Fibroblast of the aortic adventitia (primary cell): ENCODE data around the gene ADAMTS14. TPM values are rescaled to one million over a fixed set of nuclear protein-coding genes. Genes with fewer than 3 reads are reported as not detected.

ENCODE experiments used
- DNase-seq: peaks from one replicate; pipeline ENCODE4 v3.0.0-alpha.2; 2010; ENCODE audit warnings: low read depth
- H3K4me3 ChIP-seq: 2 replicates; pipeline ENCODE4 v1.5.1; 2011; ENCODE audit warnings: low read depth, mild to moderate bottlenecking, control low read depth, low read length, moderate library complexity
- CTCF ChIP-seq: IDR thresholded peaks from 2 replicates; pipeline ENCODE4 v1.5.1; 2011; ENCODE audit warnings: mild to moderate bottlenecking, low read length, control low read depth, inconsistent platforms; ENCODE audit not compliant: insufficient read depth
- total RNA-seq: library from RNA; depleted of rRNA; stranded (reverse); fragments of >200 nt; gene quantifications from 2 replicates; pipeline ENCODE4 v1.2.3, GENCODE V29; 2012; ENCODE audit warnings: low replicate concordance

Gene ADAMTS14
- total RNA-seq, 1 donor, result 5.3 TPM

- no peak overlapping the region for H3K4me3 ChIP-seq
- no peak for TF ChIP-seq CTCF
- no peak for DNase-seq
Observed at GRCh38 chr10:70674560-70675495, 2.5 kb downstream of the ADAMTS14 start.

GRCh38 chr10:70675496-70676161, 3.3 kb downstream of the ADAMTS14 start:
- H3K4me3 ChIP-seq, result no peak overlapping the region
- no peak for TF ChIP-seq CTCF
- DNase-seq, result no peak

GRCh38 chr10:70676511-70676910, 4.2 kb downstream of the ADAMTS14 start:
- no peak for TF ChIP-seq CTCF
- no peak overlapping the region for H3K4me3 ChIP-seq
- no peak for DNase-seq

GRCh38 chr10:70677016-70677415, 4.7 kb downstream of the ADAMTS14 start:
- no peak overlapping the region for H3K4me3 ChIP-seq
- TF ChIP-seq CTCF, result no peak
- DNase-seq, result no peak

- no peak for DNase-seq
- TF ChIP-seq CTCF, result no peak
- no peak overlapping the region for H3K4me3 ChIP-seq
Observed at GRCh38 chr10:70677620-70678249, 5.4 kb downstream of the ADAMTS14 start.

- H3K4me3 ChIP-seq, result no peak overlapping the region
- no peak for TF ChIP-seq CTCF
- no peak for DNase-seq
Observed at GRCh38 chr10:70678250-70678635, 5.9 kb downstream of the ADAMTS14 start.
